ENCODE measurements around the gene SESN2.

DNA sequence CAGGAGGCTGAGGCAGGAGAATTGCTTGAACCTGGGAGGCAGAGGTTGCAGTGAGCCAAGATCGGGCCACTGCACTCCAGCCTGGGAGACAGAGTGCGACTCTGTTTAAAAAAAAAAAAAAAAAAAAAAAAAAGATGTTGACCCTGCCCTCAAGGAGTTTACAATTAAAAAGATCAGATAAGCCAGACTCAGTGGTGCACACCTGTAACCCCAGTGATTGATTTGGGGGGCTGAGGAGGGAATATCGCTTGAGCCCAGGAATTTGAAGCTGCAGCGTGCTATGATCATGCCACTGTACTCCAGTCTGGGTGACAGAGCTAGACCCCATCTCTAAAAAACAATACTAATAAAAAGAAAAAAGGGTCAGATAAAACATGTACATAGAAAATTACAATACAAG is 1.6 kb upstream of the SESN2 start:
- TF ChIP-seq CTCF (IDR thresholded peaks at IDR 0.05) (no peak), POLR2A (IDR thresholded peaks at IDR 0.05; ENCODE audit: low read length) (no peak), NPAS2 (CRISPR knock-in tag; IDR thresholded peaks at IDR 0.05; ENCODE audit: borderline replicate concordance) (no peak), RAD21 (conservative IDR thresholded peaks at IDR 0.05 in 1 of 2, IDR thresholded peaks at IDR 0.05 in 1 of 2) (no peak), HOXA7 (CRISPR knock-in tag; IDR thresholded peaks at IDR 0.05) (no peak), EP300 (IDR thresholded peaks at IDR 0.05) (no peak), ZFP36 (IDR thresholded peaks at IDR 0.05; ENCODE audit: borderline replicate concordance, partially characterized antibody) (no peak), SREBF2 (IDR thresholded peaks at IDR 0.05) (no peak), ZSCAN20 (CRISPR knock-in tag; IDR thresholded peaks at IDR 0.05) (no peak)
- TF ChIP-seq, protein P1, sequence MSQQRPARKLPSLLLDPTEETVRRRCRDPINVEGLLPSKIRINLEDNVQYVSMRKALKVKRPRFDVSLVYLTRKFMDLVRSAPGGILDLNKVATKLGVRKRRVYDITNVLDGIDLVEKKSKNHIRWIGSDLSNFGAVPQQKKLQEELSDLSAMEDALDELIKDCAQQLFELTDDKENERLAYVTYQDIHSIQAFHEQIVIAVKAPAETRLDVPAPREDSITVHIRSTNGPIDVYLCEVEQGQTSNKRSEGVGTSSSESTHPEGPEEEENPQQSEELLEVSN (IDR thresholded peaks at IDR 0.05; ENCODE audit: borderline replicate concordance, low read depth), result no peak

Measured in A549 (cell line).